NCI-H460 (cell line): ENCODE results near the gene TAGLN3. TPM values are rescaled to one million over a fixed set of nuclear protein-coding genes. Genes with fewer than 3 reads are reported as not detected.

Experiments used
- DNase-seq: peaks from one replicate; pipeline ENCODE4 v3.0.0-alpha.2; 2016; ENCODE audit warnings: low read depth; ENCODE audit errors: extremely low read depth
- polyA plus RNA-seq: library from polyadenylated mRNA; depleted of rRNA; stranded (reverse); fragments of >200 nt; gene quantifications from 2 replicates; pipeline ENCODE4 v1.2.3, GENCODE V29; 2014; cell fraction: nucleus; rRNA removed
- total RNA-seq: library from RNA; depleted of rRNA; stranded (reverse); fragments of >200 nt; shearing (Covaris generic); gene quantifications from 2 replicates; pipeline ENCODE4 v1.2.3, GENCODE V29; 2014; rRNA removed

Gene TAGLN3
- total RNA-seq = not detected in 2 replicates
- not detected in 2 replicates for polyA plus RNA-seq

DNA sequence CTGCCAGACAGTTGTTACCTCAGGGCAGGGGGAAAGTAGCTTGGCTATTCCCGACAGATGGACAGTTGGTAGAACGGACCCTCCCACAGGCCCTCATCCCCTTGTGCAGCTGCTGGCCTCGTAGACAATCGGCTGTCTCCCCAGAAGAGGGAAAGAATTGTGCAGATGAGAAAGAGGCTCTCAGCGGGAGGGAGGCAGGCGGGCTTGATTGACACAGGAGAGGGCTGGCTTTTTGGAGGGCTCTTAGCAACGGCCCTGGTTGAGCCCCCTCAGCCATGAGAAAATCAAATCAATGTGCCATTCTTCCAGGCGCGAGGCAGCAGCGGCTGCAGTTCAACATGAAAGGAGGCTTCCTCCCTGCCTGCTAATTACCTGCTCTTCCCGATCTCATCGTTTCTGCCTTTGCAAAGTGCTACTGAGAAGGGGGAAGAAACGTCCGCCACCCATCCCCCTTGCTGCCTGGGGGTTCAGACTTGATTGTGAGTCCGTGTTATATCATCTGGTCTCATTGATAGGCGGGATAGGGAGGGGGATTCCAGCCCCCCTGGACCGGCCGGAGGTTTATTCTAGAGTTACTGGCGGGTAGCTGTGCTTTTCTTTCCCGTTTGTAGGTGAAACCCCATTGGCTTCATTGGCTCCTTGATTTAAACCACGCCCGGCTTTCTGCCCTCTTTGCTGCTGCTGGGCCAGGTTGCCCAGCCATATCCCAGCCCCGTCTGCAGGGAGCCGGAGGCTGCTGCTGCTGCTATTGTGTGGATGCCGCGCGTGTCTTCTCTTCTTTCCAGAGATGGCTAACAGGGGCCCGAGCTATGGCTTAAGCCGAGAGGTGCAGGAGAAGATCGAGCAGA lies at the start of gene TAGLN3:
Gene TAGLN3 (plus strand): TSS at position 287 of the 848 bp plus-strand sequence. CDS start 501 bp downstream, at position 788.
- no peak for DNase-seq

DNA sequence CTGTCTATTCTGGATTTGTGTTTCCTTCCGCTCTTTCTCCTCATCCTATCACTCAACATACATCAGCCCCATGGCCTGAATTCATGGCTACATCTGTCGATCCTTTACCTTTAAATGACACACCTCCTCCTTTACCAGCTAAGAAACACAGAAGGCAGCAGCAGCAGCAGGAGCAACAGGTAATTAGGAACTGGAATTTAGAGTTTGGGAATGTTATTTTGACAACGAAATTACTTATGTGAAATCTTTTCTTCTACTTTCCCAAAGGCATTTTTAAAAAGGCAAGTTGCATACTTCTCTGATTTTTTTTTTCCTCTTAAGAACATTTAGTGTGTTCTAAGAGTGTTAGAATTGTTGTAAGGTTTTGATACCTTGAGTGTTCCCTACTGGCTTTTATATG lies 49.0 kb upstream of the TAGLN3 start:
- no peak for DNase-seq

DNA sequence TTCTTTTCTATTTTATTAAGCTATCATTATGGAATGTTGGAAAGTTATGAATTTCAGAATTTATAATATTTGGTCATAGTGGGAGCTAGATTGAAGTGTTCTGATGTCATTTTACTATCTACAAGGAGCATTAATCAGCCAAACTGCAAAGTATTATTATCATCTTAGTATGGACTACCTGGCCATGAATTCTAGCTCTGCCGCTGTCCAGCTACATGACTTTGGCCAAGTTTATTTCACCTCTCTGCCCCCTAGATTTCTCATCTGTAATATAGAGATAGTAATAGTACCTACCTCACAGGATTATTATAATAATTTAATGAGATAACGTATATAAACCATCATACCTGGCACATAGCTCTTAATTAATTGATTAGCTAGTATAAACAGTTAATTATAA lies 47.7 kb upstream of the TAGLN3 start:
- no peak for DNase-seq

DNA sequence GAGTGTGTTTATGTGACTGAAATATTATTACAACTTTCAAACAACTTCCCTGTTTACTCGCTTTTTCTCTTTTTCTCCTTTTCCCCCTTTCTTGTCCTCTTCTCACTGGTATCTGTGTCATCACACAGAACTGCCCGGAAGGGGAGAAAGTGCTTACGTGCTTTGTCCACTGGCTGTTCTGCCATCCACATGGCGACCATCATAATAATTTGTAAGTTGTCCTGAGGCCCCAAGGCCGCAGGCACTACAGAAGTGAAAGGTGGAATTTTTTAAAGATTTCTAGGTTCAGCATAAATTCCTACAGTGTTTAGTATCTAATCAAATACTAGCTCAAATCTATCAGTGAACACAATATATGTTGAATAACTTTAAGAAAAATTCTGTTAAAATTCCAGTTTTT lies 46.6 kb upstream of the TAGLN3 start:
- DNase-seq = no peak

DNA sequence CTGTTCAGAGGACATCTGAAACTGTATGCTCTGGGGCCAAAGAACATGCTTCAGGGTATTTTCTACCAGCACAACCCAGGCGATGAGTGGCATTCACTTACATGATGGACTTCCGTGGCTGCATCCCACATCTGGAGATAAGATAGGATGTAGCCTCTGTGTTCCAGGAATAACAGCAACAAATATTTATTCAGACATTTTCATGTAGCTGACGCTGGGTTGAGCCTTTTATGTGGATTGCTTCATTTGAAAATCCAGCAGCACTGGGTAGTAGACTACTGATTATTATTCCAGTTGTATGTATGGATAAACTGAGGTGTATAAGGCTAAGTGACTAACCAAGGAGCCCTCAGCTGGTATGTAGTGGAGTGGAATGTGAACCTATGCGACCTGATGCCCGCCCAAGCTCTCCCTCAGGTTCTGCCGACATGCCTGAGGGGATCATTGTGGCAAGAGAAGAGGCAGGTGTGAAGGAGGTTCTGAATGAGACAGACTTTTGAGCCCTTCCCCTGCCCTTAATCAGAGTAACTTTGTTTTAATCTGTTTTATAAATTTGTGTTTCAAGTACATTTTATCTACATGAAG lies 45.8 kb upstream of the TAGLN3 start:
- DNase-seq = no peak

DNA sequence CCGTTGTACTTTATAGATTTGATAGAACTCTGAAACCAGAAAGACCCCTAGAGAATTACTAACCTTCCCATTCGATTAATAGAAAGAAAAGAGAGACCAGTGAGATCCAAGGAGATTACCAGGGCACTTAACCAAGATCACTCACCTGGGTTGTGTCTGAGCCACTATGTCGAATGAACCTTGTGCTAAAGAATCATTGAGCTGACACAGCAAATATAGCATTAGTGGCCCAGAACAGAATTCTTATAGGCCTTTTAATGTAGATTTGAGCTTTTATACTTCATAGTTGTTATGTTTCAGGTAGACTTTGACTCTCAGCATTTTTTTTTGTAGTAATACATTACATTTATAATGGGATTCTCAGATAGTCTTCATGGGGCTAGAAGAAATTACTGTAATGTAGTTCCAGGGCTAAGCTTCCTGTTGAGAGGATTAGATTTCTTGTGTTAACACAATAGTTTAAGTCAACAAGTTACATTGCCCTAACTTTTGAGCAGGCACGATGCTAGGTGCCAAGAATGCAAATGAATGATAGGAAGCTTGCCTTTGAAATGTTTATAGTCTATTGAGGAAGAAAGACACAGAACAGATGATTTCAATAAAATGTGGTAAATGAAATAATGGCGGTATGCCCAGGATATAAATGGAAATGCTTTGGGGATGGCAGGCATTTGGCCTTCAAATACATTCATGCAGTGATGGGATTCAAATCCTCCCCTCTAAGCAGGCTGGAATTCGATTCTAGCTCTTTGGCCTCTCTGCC lies 44.3 kb upstream of the TAGLN3 start:
- DNase-seq = no peak

DNA sequence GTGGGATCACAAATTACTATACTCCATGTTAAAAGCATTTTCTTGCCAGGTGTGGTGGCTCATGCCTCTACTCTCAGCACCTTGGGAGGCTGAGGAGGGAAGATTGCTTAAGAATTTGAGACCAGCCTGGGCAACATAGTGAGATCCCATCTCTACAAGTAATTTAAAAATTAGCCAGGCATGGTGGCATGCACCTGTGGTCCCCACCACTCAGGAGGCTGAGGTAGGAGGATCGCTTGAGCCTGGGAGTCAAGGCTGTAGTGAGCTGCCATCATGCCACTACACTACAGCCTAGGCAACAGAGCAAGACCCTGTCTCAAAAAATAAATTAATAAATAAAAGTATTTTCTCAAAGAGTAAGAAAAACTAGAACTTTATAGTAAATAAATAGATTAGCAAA lies 42.8 kb upstream of the TAGLN3 start:
- no peak for DNase-seq

DNA sequence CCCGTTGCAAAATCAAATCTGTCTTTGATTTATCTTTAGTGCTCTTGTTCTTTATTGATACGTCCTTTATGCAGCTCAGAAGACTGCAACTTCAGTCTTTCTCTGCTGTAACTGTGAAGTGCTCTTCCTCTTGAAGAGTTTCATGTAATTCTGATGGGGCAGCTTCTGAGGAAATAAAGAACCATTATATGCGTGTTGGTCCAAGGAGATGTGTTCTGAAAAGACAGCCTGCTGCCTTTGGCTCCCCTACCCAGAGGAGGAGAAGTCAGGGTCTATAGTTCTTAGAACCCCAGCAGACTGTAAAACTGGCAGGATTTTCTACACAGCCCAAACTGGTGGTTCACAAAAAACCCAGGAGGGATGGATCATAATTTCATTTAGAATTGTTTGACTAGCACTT lies 42.3 kb upstream of the TAGLN3 start:
- DNase-seq = no peak

DNA sequence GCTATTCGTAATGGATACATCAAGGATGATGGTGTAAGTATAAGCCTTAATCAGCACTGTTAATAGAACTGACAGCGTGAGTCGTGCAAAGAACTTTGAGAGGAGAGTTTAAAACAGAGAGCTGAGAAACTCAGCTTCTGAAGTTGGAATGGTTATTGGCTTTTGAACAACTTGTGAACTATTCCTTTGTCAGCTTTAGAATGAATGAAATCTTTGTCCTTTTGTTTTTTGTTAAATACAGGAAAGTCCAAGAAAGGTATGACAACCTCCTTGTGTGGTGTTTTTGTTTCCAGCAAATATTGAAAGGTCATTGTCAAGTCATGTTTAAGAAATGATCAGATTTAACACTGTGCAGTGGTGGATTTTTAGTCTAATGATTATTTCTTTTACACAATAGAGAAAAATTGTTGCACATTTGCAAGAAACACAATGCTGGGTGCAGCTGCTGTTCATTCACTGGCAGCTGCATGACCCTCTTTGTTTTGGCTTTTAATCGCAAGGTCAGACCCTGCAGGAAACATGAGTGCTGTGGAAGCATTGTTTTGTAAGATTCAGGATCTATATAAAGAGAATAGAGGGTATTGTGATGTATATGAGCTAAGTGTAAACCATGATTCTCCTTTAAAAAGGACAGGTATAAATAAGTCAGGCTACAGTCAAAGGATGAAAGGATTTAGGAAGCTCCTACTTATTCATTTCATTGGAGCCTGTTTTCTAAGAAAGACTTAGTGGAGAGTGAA lies 41.6 kb upstream of the TAGLN3 start:
- no peak for DNase-seq

DNA sequence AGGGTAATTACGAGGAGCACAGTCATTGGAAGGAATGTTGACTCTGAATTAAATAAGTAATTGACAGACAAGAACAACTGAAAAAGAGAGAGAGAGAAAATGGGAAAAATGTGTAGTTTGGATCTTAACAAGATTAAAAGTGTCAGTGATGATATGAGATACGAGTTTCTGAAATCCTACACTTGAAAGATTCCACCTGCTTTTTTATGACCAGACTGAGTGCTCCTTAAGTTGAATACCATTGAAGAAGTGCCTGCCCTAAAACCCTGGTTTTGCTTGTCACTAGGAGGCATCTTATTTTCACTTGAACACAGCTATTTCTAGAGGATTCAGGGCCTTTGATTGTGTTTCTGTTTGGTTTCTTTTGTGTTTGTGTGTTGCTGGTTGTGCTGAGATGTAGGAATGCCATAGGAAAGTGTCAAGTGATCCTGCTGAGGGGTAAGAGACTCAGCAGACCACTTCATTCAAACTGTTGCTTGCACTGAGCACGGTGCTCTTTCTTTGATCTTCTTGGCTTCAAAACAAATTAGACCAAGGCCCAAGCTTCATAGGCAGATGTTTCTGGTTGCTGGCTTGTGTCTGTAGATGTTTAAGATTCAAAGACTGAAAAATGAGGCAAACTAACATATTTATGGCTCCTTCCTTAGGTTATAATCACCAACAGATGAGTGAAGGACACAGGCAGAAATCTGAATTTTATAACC lies 37.1 kb upstream of the TAGLN3 start:
- DNase-seq = no peak

DNA sequence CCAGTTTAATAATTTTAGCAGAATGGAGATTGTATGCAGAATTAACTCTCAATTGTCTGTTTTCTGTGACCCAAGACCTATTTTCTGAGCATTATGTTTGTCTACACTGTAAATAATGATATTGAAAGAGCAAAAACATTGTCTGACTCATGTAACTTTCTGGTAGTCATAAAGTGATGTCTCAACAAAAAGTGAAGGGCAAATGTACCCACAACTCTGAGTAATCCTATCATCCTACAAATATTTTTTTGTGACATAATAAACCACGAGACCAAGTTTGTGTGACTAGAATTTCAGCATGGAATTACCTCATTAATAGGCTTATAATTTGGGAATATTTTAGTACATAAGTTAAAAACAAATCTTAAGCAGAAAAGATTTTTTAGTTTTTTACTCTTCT lies 35.3 kb upstream of the TAGLN3 start:
- DNase-seq = no peak

DNA sequence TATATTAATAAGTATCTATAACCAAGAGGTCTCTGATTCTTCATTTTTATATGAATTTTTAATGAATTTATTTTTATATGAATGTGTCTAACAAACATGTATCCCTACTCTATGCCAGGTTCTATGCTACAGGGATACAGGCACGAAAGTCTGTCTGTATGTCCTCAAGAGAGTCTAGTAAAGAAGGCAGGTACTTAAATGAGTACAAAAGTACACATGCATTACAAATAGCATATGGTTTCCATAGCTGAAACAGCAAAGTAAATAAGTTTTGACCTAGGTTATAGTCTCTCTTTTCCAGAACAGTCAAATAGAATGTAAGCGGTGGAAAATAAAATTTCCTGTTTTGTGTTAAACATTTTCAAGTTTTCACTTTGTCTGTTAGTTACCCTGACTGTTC lies 33.2 kb upstream of the TAGLN3 start:
- DNase-seq = no peak

DNA sequence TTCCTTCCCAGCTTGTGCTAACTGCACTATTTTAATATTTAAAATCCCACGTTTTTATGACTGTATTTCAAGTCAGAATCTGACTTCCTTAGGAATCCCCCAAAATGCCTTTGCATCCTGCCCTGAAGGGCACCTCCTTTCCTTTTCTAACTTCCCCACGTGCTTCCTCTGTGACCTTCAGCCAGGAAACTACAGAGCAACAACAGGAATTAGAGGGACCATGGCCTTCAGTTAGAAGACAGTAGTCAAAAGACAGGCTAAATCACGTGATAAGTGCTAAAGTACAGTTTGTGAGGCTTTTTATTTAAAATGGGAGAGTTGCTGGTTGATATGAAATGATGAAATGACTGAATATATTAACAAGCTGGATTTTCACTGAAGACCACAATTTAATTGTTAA lies 31.7 kb upstream of the TAGLN3 start:
- no peak for DNase-seq

DNA sequence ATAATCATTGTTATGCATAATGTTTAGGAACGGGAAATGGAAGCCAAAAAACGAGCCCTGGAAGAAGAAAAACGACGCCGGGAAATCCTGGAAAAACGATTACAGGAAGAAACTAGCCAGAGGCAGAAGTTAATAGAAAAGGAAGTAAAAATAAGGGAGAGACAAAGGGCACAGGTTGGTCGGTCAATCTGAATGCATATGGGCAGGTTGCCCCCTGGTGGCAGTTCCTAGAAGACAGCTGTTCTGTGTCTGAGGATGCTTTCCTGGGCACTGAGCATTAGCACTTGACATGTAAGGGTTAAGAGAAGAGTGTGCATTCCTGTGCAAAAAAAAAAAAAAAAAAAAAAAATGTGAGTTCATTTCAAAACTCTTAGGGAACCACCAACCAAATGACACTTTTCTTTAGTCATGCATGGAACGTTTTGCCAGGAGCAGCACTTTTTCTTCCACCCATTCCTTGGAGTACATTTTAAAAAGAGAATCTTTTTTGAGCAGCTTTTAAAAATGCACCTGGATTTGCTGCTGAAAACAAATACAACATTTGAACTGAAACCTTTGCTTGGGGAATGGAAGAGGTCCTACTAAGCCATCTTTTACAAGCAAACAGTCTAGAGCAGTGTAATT lies 31.0 kb upstream of the TAGLN3 start:
- peak; percentile 76 for DNase-seq

DNA sequence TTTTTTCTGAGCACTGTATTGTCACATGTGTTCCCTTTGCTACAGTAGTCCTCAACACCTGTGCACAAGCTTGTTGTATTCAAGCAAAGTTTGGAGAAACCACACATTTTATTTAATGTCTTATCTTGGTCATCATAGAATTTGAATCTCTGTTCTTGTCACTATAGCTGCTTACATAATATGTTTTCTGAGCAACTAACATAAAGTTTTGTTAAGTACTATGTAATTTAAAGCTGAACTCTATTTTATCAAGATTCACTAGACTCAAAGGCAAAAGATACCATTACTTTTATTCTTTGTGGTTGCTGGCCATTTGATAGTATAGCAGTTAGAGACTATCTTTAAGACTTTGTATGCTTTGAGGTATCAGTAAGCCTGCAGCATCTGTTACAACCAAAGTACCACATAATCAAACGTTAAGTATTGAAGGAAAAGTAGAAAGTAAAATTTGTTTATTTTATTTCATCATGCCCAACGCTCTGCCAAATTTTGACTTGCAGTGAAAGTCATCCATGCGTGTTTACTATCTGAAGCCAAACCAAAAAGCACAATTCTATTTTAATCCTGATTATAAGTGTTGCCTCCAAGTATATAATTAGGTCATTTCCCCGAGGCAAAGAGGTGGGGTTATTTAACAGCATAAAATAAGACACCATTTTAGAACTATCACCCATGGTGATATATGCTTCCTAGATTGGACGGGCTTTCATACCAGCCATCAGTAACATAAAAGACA lies 30.2 kb upstream of the TAGLN3 start:
- DNase-seq = no peak

DNA sequence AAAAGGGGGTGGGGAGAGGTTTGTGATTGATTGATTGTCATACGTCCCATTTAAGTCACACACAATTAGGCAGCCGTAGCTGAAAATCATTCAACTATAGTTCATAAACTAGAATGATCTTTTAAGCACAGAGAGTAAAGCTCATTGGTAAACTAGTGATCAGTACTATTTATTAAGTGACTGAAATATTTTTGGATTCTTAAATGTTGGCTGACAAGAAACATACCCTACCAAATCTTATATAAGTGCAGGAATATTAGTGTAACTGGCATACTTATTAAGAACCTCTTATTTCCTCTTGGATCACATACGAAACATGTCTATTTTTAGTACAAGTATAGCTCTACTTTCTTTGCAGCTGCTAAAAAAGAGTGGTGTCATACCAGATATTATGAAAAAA lies 28.3 kb upstream of the TAGLN3 start:
- DNase-seq = no peak

DNA sequence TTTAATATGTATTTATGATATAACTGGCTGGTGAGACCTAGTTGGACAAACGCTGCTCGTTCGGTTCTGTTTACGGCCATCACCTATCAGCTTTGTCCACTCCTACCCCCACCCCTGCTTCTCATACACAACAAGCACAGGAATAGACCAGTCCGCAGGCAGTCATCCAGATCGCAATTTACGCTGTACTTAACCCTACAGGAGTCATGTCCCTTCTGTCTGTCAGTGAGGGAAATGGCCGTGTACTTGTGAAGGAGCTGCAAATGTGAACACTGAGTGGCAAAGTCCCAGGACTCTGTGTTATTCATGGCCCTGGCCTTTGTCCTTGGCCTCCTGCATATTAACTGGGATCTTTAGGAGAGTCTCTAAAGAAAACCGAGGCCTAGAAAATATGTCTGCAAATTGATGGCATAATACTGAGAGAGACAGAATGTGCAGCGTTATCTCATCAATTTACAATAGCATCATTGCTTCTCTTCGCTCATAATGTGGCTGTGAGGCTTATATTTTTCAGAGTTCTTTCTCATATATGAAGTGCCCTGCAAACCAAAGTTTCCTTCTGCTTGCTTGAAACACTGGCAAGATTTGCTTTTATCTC lies 27.1 kb upstream of the TAGLN3 start:
- no peak for DNase-seq

DNA sequence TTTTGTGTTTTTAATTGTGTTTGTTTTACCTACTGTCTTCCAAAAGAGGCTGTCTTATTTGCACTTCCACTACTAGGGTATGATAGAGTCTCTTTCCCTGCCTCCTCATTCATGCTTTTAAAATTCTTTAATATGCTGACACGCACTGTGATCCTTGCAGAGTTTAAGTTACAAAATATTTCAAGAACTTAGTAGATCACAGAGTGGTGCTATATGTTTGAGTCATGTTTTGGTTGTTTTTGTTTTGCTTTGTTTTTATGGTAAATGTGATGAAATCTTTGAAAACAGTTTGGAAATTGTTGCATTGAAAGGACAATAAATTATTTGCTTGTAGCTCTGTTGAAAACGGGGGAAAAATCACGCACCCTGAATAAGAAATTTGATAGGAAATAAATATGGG lies 25.8 kb upstream of the TAGLN3 start:
- peak; percentile 83 for DNase-seq

DNA sequence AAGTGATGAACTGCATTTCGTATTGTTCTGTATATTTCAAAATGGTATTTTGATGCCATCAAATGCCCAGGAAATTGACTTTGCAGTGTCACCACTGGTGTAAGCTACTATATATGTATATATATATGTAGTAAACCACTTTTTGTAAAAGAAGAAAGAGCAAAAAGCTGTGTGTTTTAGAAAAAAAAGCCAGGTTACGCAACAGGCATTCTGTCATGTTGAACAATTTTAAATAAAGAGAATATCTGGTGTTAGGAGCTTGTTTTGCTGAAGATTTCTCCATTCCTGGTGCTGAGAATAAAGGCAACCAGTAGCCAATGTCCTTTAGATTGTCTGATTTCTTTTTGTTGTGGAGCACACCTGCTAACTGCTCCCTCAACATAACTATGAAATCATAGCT lies 23.6 kb upstream of the TAGLN3 start:
- no peak for DNase-seq
